RKO (cell line): Measurements from ENCODE around the gene ALG1.
A peak's percentile ranks its signal among the peaks of the same experiment; 100 is the strongest.
"Not testable (repeated sequence)": the region's sequence is repeated elsewhere in the genome, so short reads cannot be mapped to it uniquely, and the experiment has no call there.

Source experiments
- DNase-seq: peaks from one replicate; pipeline ENCODE4 v3.0.0-alpha.2; 2016; ENCODE audit warnings: low spot score

ALG1 gene

GRCh38 chr16:5075637-5076036 lies 4.0 kb downstream of the ALG1 start:
- DNase-seq: no peak

- DNase-seq: no peak
Measured at GRCh38 chr16:5077304-5077703, 5.7 kb downstream of the ALG1 start.

- DNase-seq: no peak
Measured at GRCh38 chr16:5078626-5079025, 7.0 kb downstream of the ALG1 start.

- not testable (repeated sequence) for DNase-seq
Measured at GRCh38 chr16:5080461-5080860, 8.8 kb downstream of the ALG1 start.

- DNase-seq: not testable (repeated sequence)
Measured at GRCh38 chr16:5080996-5081395, 9.4 kb downstream of the ALG1 start.

GRCh38 chr16:5083646-5084045 lies 12.0 kb downstream of the ALG1 start:
- not testable (repeated sequence) for DNase-seq

GRCh38 chr16:5084099-5084731 lies 12.6 kb downstream of the ALG1 start:
- DNase-seq: not testable (repeated sequence)

GRCh38 chr16:5084802-5085201 lies 13.2 kb downstream of the ALG1 start:
- peak; percentile 57 for DNase-seq

- not testable (repeated sequence) for DNase-seq
Measured at GRCh38 chr16:5085716-5086115, 14.1 kb downstream of the ALG1 start.

GRCh38 chr16:5088086-5088790 lies 16.6 kb downstream of the ALG1 start:
- DNase-seq: not testable (repeated sequence)

- DNase-seq: not testable (repeated sequence)
Measured at GRCh38 chr16:5088936-5089335, 17.3 kb downstream of the ALG1 start.

- not testable (repeated sequence) for DNase-seq
Measured at GRCh38 chr16:5089911-5090555, 18.4 kb downstream of the ALG1 start.

- DNase-seq: not testable (repeated sequence)
Measured at GRCh38 chr16:5090592-5090991, 18.9 kb downstream of the ALG1 start.

- DNase-seq: not testable (repeated sequence)
Measured at GRCh38 chr16:5093081-5093480, 21.4 kb downstream of the ALG1 start.

GRCh38 chr16:5093746-5094145 lies 22.1 kb downstream of the ALG1 start:
- not testable (repeated sequence) for DNase-seq

GRCh38 chr16:5095145-5095830 lies 23.6 kb downstream of the ALG1 start:
- not testable (repeated sequence) for DNase-seq

- not testable (repeated sequence) for DNase-seq
Measured at GRCh38 chr16:5096437-5097060, 24.9 kb downstream of the ALG1 start.

GRCh38 chr16:5097061-5097469 lies 25.4 kb downstream of the ALG1 start:
- DNase-seq: peak; percentile 60

- DNase-seq: peak; percentile 99
Measured at GRCh38 chr16:5097470-5098220, 26.0 kb downstream of the ALG1 start, which contains the start of gene EEF2KMT. EEF2KMT (minus strand) TSS chr16:5097795; CDS start chr16:5097739, 56 bp downstream.

- peak; percentile 38 for DNase-seq
Measured at GRCh38 chr16:5098221-5099159, 26.8 kb downstream of the ALG1 start.
